Uterus (tissue), 2 donors: Measurements from ENCODE around the gene NOS1.

Experiments used
- POLR2A ChIP-seq, 2 donors: fragments of 450-650 bp; IDR thresholded peaks; one replicate each; pipeline ENCODE4 v1.6.1; 2016; ENCODE audit warnings: antibody characterized with exemption in 2 of 2, mild to moderate bottlenecking in 1 of 2, moderate library complexity in 1 of 2
- TF ChIP-seq, protein P1 (sequence below), 4 experiments: fragments of 200-600 bp in 2 of 4; fragments of 450-650 bp in 2 of 4; sonication (generic) in 2 of 4; IDR thresholded peaks; one replicate each; pipeline ENCODE4 v1.5.1; 2016 to 2019; ENCODE audit warnings: antibody characterized with exemption in 4 of 4, mild to moderate bottlenecking in 2 of 4, moderate library complexity in 1 of 4

DNA sequence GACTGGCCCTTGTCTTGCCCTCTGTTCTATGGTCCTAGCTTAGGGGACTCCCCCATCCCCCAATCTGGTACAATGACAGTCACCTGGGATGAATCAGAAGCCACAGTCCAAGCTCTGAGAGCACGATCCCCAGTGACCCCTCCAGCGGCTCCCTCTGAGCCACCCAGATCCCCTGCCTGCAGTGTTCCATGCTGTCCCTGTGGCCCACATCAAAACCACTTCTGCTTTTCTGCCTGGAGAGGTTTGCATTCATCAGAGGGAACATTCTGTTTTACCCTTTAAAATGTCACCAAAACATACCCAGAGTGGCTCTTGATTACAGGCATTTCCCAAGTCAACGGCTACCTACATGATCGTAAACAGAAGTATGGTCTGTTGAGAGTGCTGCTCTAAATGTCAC, 47.5 kb downstream of the NOS1 start:
- TF ChIP-seq, protein P1, sequence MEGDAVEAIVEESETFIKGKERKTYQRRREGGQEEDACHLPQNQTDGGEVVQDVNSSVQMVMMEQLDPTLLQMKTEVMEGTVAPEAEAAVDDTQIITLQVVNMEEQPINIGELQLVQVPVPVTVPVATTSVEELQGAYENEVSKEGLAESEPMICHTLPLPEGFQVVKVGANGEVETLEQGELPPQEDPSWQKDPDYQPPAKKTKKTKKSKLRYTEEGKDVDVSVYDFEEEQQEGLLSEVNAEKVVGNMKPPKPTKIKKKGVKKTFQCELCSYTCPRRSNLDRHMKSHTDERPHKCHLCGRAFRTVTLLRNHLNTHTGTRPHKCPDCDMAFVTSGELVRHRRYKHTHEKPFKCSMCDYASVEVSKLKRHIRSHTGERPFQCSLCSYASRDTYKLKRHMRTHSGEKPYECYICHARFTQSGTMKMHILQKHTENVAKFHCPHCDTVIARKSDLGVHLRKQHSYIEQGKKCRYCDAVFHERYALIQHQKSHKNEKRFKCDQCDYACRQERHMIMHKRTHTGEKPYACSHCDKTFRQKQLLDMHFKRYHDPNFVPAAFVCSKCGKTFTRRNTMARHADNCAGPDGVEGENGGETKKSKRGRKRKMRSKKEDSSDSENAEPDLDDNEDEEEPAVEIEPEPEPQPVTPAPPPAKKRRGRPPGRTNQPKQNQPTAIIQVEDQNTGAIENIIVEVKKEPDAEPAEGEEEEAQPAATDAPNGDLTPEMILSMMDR (IDR thresholded peaks at IDR 0.05) = no peak
- TF ChIP-seq POLR2A (IDR thresholded peaks at IDR 0.05) = no peak
